Immature natural killer cell (primary cell): ENCODE results near the gene GPR137B. TPM values are rescaled to one million over a fixed set of nuclear protein-coding genes. Genes with fewer than 3 reads are reported as not detected.
"Not testable (repeated sequence)": the region's sequence is repeated elsewhere in the genome, so short reads cannot be mapped to it uniquely, and the experiment has no call there.

Experiments
- DNase-seq, 3 donors: peaks; one replicate each; pipeline ENCODE4 v3.0.0; 2022; ENCODE audit warnings: mixed read lengths in 1 of 3
- H3K27ac Mint-ChIP-seq, 6 donors: one replicate each; pipeline ENCODE4 v1.8.0; 2020; ENCODE audit warnings: mixed read lengths in 6 of 6, mild to moderate bottlenecking in 5 of 6, inconsistent platforms in 4 of 6, moderate library complexity in 3 of 6
- H3K27me3 Mint-ChIP-seq, 3 donors: one replicate each; pipeline ENCODE4 v1.8.0; 2020 to 2021; ENCODE audit warnings: low read depth in 3 of 3, mild to moderate bottlenecking in 3 of 3, mixed read lengths in 3 of 3, moderate library complexity in 3 of 3, inconsistent platforms in 1 of 3
- H3K36me3 Mint-ChIP-seq, 3 donors: one replicate each; pipeline ENCODE4 v1.8.0; 2020; ENCODE audit warnings: mixed read lengths in 3 of 3, inconsistent platforms in 2 of 3, mild to moderate bottlenecking in 2 of 3
- H3K4me1 Mint-ChIP-seq, 2 donors: one replicate each; pipeline ENCODE4 v1.8.0; 2020; ENCODE audit warnings: inconsistent platforms in 2 of 2, mild to moderate bottlenecking in 2 of 2, mixed read lengths in 2 of 2, moderate library complexity in 1 of 2
- H3K4me3 Mint-ChIP-seq, 5 donors: one replicate each; pipeline ENCODE4 v1.8.0; 2020; ENCODE audit warnings: mild to moderate bottlenecking in 5 of 5, mixed read lengths in 5 of 5, inconsistent platforms in 3 of 5, moderate library complexity in 3 of 5
- H3K9me3 Mint-ChIP-seq, 6 donors: one replicate each; pipeline ENCODE4 v1.8.0; 2020; ENCODE audit warnings: mild to moderate bottlenecking in 6 of 6, mixed read lengths in 6 of 6, inconsistent platforms in 4 of 6, moderate library complexity in 3 of 6
- polyA plus RNA-seq, 3 donors: library from polyadenylated mRNA; unstranded; fragments of 300-500 nt; fragmentation: Illumina TruSeq; gene quantifications; one replicate each; pipeline ENCODE4 v1.2.3, GENCODE V29; 2021

The GPR137B gene
- polyA plus RNA-seq = 10 to 100 TPM in 1 of 3 donors, 1 to 10 TPM in 2; 3.6 to 10.8 (median 9.1) TPM

- Mint-ChIP-seq H3K27me3 (peaks cover 2 to 19% (median 10%) of the 10 kb centered on the region in 3 donors), H3K36me3 (peaks cover 0 to 3% (median 0%) of the 10 kb centered on the region in 3 donors), H3K27ac (peak within 1 kb of the TSS; percentile 67 to 89 (median 84)), H3K9me3 (no peaks in the 10 kb centered on the region), H3K4me1 (peaks cover 41 to 52% of the 10 kb centered on the region in 2 donors), H3K4me3 (peak within 1 kb of the TSS; percentile 94 to 99 (median 96))
- DNase-seq = peak; percentile 59 to 68 (median 62)
Observed at GRCh38 chr1:236142253-236143103, at the start of gene GPR137B. Gene GPR137B, plus strand, starts transcription at chr1:236142539. Its CDS starts 84 bp downstream, at chr1:236142623.

- Mint-ChIP-seq H3K9me3 (no peaks in the 10 kb centered on the region), H3K4me1 (no peaks in the 10 kb centered on the region), H3K27me3 (peaks cover 0 to 5% (median 1%) of the 10 kb centered on the region in 3 donors), H3K27ac (no peak overlapping the region), H3K4me3 (no peak overlapping the region), H3K36me3 (no peaks in the 10 kb centered on the region)
- no peak for DNase-seq
Observed at GRCh38 chr1:236092899-236093298, 49.4 kb upstream of the GPR137B start.

GRCh38 chr1:236095705-236096520, 46.4 kb upstream of the GPR137B start:
- peaks cover 0 to 5% (median 1%) of the 10 kb centered on the region in 3 donors for H3K27me3 Mint-ChIP-seq
- H3K27ac Mint-ChIP-seq = no peak overlapping the region
- DNase-seq = no peak
- H3K4me1 Mint-ChIP-seq = no peaks in the 10 kb centered on the region
- no peaks in the 10 kb centered on the region for H3K36me3 Mint-ChIP-seq
- no peak overlapping the region for H3K4me3 Mint-ChIP-seq
- no peaks in the 10 kb centered on the region for H3K9me3 Mint-ChIP-seq

GRCh38 chr1:236096660-236097482, 45.5 kb upstream of the GPR137B start:
- not testable (repeated sequence) for H3K4me1 Mint-ChIP-seq
- peak in 2 of 3 donors; percentile 34 to 40 for DNase-seq

GRCh38 chr1:236098267-236098666, 44.1 kb upstream of the GPR137B start:
- no peak overlapping the region for H3K27ac Mint-ChIP-seq

More at GRCh38 chr1:236096660-236097482, 45.5 kb upstream of the GPR137B start:
- Mint-ChIP-seq H3K4me3 (peak overlapping the region in 1 of 5 donors; percentile 33), H3K27ac (peak overlapping the region in 2 of 6 donors; percentile 57 to 65)
- H3K27me3 Mint-ChIP-seq, H3K36me3 Mint-ChIP-seq, H3K9me3 Mint-ChIP-seq: not testable (repeated sequence)

GRCh38 chr1:236099355-236099974, 42.9 kb upstream of the GPR137B start:
- H3K27me3 Mint-ChIP-seq = peaks cover 0 to 5% (median 3%) of the 10 kb centered on the region in 3 donors
- no peak for DNase-seq
- no peak overlapping the region for H3K4me3 Mint-ChIP-seq
- H3K36me3 Mint-ChIP-seq = no peaks in the 10 kb centered on the region
- H3K4me1 Mint-ChIP-seq = peaks cover 2 to 6% of the 10 kb centered on the region in 2 donors
- no peak overlapping the region for H3K27ac Mint-ChIP-seq
- H3K9me3 Mint-ChIP-seq = no peaks in the 10 kb centered on the region

More at GRCh38 chr1:236098267-236098666, 44.1 kb upstream of the GPR137B start:
- H3K4me3 Mint-ChIP-seq = no peak overlapping the region
- H3K9me3 Mint-ChIP-seq = no peaks in the 10 kb centered on the region
- H3K36me3 Mint-ChIP-seq = no peaks in the 10 kb centered on the region
- no peaks in the 10 kb centered on the region for H3K4me1 Mint-ChIP-seq
- H3K27me3 Mint-ChIP-seq = peaks cover 0 to 5% (median 1%) of the 10 kb centered on the region in 3 donors
- no peak for DNase-seq

- H3K27ac Mint-ChIP-seq = no peak overlapping the region
- H3K36me3 Mint-ChIP-seq = no peaks in the 10 kb centered on the region
- no peaks in the 10 kb centered on the region for H3K9me3 Mint-ChIP-seq
- H3K4me1 Mint-ChIP-seq = peaks cover 2 to 6% of the 10 kb centered on the region in 2 donors
- no peak for DNase-seq
- H3K27me3 Mint-ChIP-seq = peaks cover 0 to 3% (median 2%) of the 10 kb centered on the region in 3 donors
- H3K4me3 Mint-ChIP-seq = no peak overlapping the region
Observed at GRCh38 chr1:236100799-236101198, 41.5 kb upstream of the GPR137B start.

- DNase-seq = no peak
- Mint-ChIP-seq H3K36me3 (no peaks in the 10 kb centered on the region), H3K4me1 (peaks cover 2 to 6% of the 10 kb centered on the region in 2 donors), H3K4me3 (no peak overlapping the region), H3K9me3 (no peaks in the 10 kb centered on the region), H3K27me3 (peaks cover 0 to 5% (median 2%) of the 10 kb centered on the region in 3 donors), H3K27ac (no peak overlapping the region)
Observed at GRCh38 chr1:236101233-236102200, 40.8 kb upstream of the GPR137B start.

GRCh38 chr1:236102611-236103010, 39.7 kb upstream of the GPR137B start:
- peaks cover 0 to 3% (median 0%) of the 10 kb centered on the region in 3 donors for H3K27me3 Mint-ChIP-seq
- H3K27ac Mint-ChIP-seq = no peak overlapping the region
- no peak overlapping the region for H3K4me3 Mint-ChIP-seq
- no peak for DNase-seq
- no peaks in the 10 kb centered on the region for H3K9me3 Mint-ChIP-seq
- no peaks in the 10 kb centered on the region for H3K36me3 Mint-ChIP-seq
- H3K4me1 Mint-ChIP-seq = peaks cover 2 to 6% of the 10 kb centered on the region in 2 donors

GRCh38 chr1:236103059-236103458, 39.3 kb upstream of the GPR137B start:
- DNase-seq = no peak
- Mint-ChIP-seq H3K4me1 (peaks cover 2 to 6% of the 10 kb centered on the region in 2 donors), H3K27me3 (peaks cover 0 to 3% (median 2%) of the 10 kb centered on the region in 3 donors), H3K9me3 (no peaks in the 10 kb centered on the region), H3K27ac (no peak overlapping the region), H3K4me3 (no peak overlapping the region), H3K36me3 (no peaks in the 10 kb centered on the region)

- H3K4me1 Mint-ChIP-seq = peaks cover 2 to 6% of the 10 kb centered on the region in 2 donors
Observed at GRCh38 chr1:236103646-236104218, 38.6 kb upstream of the GPR137B start.

More at GRCh38 chr1:236103646-236104218, 38.6 kb upstream of the GPR137B start:
- no peak overlapping the region for H3K27ac Mint-ChIP-seq
- H3K36me3 Mint-ChIP-seq = no peaks in the 10 kb centered on the region
- peak; percentile 40 to 58 (median 46) for DNase-seq
- H3K27me3 Mint-ChIP-seq = peaks cover 0 to 3% (median 2%) of the 10 kb centered on the region in 3 donors
- H3K9me3 Mint-ChIP-seq = no peaks in the 10 kb centered on the region
- H3K4me3 Mint-ChIP-seq = no peak overlapping the region
